Breast epithelium (tissue), 4 donors: Measurements from ENCODE around the gene ACTN2. TPM values are rescaled to one million over a fixed set of nuclear protein-coding genes. Genes with fewer than 3 reads are reported as not detected.

Source experiments
- DNase-seq, 2 donors: peaks; one replicate each; pipeline ENCODE4 v3.0.0-alpha.2; 2019; ENCODE audit warnings: low spot score in 2 of 2
- H3K27ac ChIP-seq, 2 donors: fragments of 200-600 bp; sonication (generic) in 1 of 2; one replicate each; pipeline ENCODE4 v1.5.1; 2016 to 2019; ENCODE audit warnings: mild to moderate bottlenecking in 1 of 2
- H3K27me3 ChIP-seq, 2 donors: fragments of 200-600 bp; sonication (generic) in 1 of 2; one replicate each; pipeline versions ENCODE4 v1.5.1 to v1.6.0; 2017 to 2019; ENCODE audit warnings: control low read depth in 1 of 2, mild to moderate bottlenecking in 1 of 2
- H3K36me3 ChIP-seq: fragments of 200-600 bp; one replicate; pipeline ENCODE4 v1.5.1; 2019
- H3K4me1 ChIP-seq, 2 donors: fragments of 200-600 bp; sonication (generic); one replicate each; pipeline ENCODE4 v1.5.1; 2016 to 2019; ENCODE audit warnings: control low read depth in 1 of 2
- H3K4me3 ChIP-seq, 3 donors: fragments of 200-600 bp; sonication (generic); 1 replicate in 2 of 3; 2 replicates in 1 of 3; pipeline ENCODE4 v1.5.1; 2016 to 2019; ENCODE audit warnings: mild to moderate bottlenecking in 3 of 3, moderate library complexity in 2 of 3
- H3K9me3 ChIP-seq, 2 donors: fragments of 200-600 bp; sonication (generic) in 1 of 2; one replicate each; pipeline ENCODE4 v1.5.1; 2016 to 2019; ENCODE audit warnings: control low read depth in 1 of 2
- CTCF ChIP-seq, 3 donors: fragments of 450-650 bp; IDR thresholded peaks; one replicate each; pipeline ENCODE4 v1.5.1; 2016 to 2017; ENCODE audit warnings: antibody characterized with exemption in 3 of 3, mild to moderate bottlenecking in 3 of 3, moderate library complexity in 3 of 3
- POLR2A ChIP-seq: fragments of 450-650 bp; IDR thresholded peaks from one replicate; pipeline ENCODE4 v1.6.1; 2016; ENCODE audit warnings: antibody characterized with exemption, mild to moderate bottlenecking, moderate library complexity
- POLR2AphosphoS5 ChIP-seq, 3 donors: sonication (generic); formaldehyde crosslinking; IDR thresholded peaks; one replicate each; pipeline ENCODE4 v1.6.1; 2017; ENCODE audit warnings: antibody characterized with exemption in 3 of 3
- intact Hi-C: fragments of 100-400 bp; cut with DNase I; formaldehyde crosslinking; loops from one replicate; pipeline ENCODE4 v1.15.1; 2023; ENCODE audit warnings: low total_unique reads
- total RNA-seq, 3 donors: library from RNA; depleted of rRNA; stranded (reverse); fragments of >200 nt; gene quantifications; one replicate each; pipeline ENCODE4 v1.1.0, GENCODE V29; 2016

The ACTN2 gene
- total RNA-seq, 3 donors from 2014 or later = 0.48 TPM; not detected in 2

- peaks cover 0 to 3% of the 10 kb centered on the region in 2 donors for H3K27me3 ChIP-seq
- no peaks in the 10 kb centered on the region for H3K36me3 ChIP-seq
- intact Hi-C loops = no loop called here
- DNase-seq = no peak
- no peak overlapping the region for H3K27ac ChIP-seq
- H3K9me3 ChIP-seq = no peaks in the 10 kb centered on the region
- no peak overlapping the region for H3K4me3 ChIP-seq
- TF ChIP-seq CTCF (IDR thresholded peaks at IDR 0.05) = no peak
- no peak for TF ChIP-seq POLR2A
- no peak for TF ChIP-seq POLR2AphosphoS5 (IDR thresholded peaks at IDR 0.05)
- no peaks in the 10 kb centered on the region for H3K4me1 ChIP-seq
Observed at GRCh38 chr1:236670060-236670459, 16.2 kb upstream of the ACTN2 start.

- Histone ChIP-seq H3K9me3 (no peaks in the 10 kb centered on the region), H3K4me1 (no peaks in the 10 kb centered on the region), H3K4me3 (no peak overlapping the region), H3K27me3 (peaks cover 0 to 3% of the 10 kb centered on the region in 2 donors), H3K36me3 (no peaks in the 10 kb centered on the region), H3K27ac (no peak overlapping the region)
- intact Hi-C loops = no loop called here
- DNase-seq = no peak
- TF ChIP-seq CTCF (IDR thresholded peaks at IDR 0.05) = no peak
- no peak for TF ChIP-seq POLR2A
- TF ChIP-seq POLR2AphosphoS5 (IDR thresholded peaks at IDR 0.05) = no peak
Observed at GRCh38 chr1:236673289-236673919, 12.9 kb upstream of the ACTN2 start.

- intact Hi-C loops = no loop called here
- H3K27me3 ChIP-seq = peaks cover 0 to 3% of the 10 kb centered on the region in 2 donors
- TF ChIP-seq POLR2AphosphoS5 (IDR thresholded peaks at IDR 0.05) = no peak
- TF ChIP-seq POLR2A = no peak
- no peak for TF ChIP-seq CTCF (IDR thresholded peaks at IDR 0.05)
Observed at GRCh38 chr1:236677641-236678235, 8.6 kb upstream of the ACTN2 start.

GRCh38 chr1:236681219-236681618 is 5.1 kb upstream of the ACTN2 start:
- Histone ChIP-seq H3K4me3 (no peak overlapping the region), H3K27ac (no peak overlapping the region), H3K36me3 (no peaks in the 10 kb centered on the region), H3K9me3 (no peaks in the 10 kb centered on the region), H3K4me1 (no peaks in the 10 kb centered on the region), H3K27me3 (no peaks in the 10 kb centered on the region)
- no peak for DNase-seq
- intact Hi-C loops = no loop called here
- TF ChIP-seq CTCF (IDR thresholded peaks at IDR 0.05) (no peak), POLR2AphosphoS5 (IDR thresholded peaks at IDR 0.05) (no peak), POLR2A (no peak)

More at GRCh38 chr1:236677641-236678235, 8.6 kb upstream of the ACTN2 start:
- no peaks in the 10 kb centered on the region for H3K4me1 ChIP-seq
- DNase-seq = no peak
- no peak overlapping the region for H3K4me3 ChIP-seq
- no peak overlapping the region for H3K27ac ChIP-seq
- H3K36me3 ChIP-seq = no peaks in the 10 kb centered on the region
- H3K9me3 ChIP-seq = no peaks in the 10 kb centered on the region

GRCh38 chr1:236685205-236685916 is 938 bp upstream of the ACTN2 start:
- Histone ChIP-seq H3K36me3 (no peaks in the 10 kb centered on the region), H3K27me3 (peaks cover 0 to 30% of the 10 kb centered on the region in 2 donors), H3K4me3 (no peak overlapping the region), H3K4me1 (peaks cover 3 to 6% of the 10 kb centered on the region in 2 donors), H3K9me3 (no peaks in the 10 kb centered on the region), H3K27ac (no peak overlapping the region)
- TF ChIP-seq POLR2AphosphoS5 (IDR thresholded peaks at IDR 0.05) = no peak
- no peak for TF ChIP-seq POLR2A
- no peak for TF ChIP-seq CTCF (IDR thresholded peaks at IDR 0.05)
- intact Hi-C loops = no loop called here
- DNase-seq = no peak
